Stimulated activated CD8-positive, alpha-beta memory T cell treated with anti-CD3 and anti-CD28 coated beads, Interleukin-15, amount 100 ng/mL, for 24 hours (primary cell): ENCODE measurements around the gene MMP10.

Experiments
- DNase-seq: peaks from one replicate; pipeline ENCODE4 v3.0.0-alpha.2; 2020; ENCODE audit warnings: low read depth

The MMP10 gene

GRCh38 chr11:102724904-102725500 lies 55.4 kb downstream of the MMP10 start, which contains the start of gene MMP8:
Gene MMP8, minus strand, starts transcription at chr11:102724954. Its CDS starts 99 bp downstream, at chr11:102724855.
- no peak for DNase-seq

GRCh38 chr11:102722821-102723220 lies 57.6 kb downstream of the MMP10 start:
- DNase-seq, result no peak
